Jurkat, Clone E6-1 (cell line): ENCODE measurements around the gene CCDC196.
"Not testable (repeated sequence)": the region's sequence is repeated elsewhere in the genome, so short reads cannot be mapped to it uniquely, and the experiment has no call there.

Source experiments
- DNase-seq: peaks from one replicate; pipeline ENCODE4 v3.0.0-alpha.2; 2011; ENCODE audit warnings: low read depth, low spot score
- H3K4me3 ChIP-seq: 2 replicates; pipeline ENCODE4 v1.5.1; 2011; ENCODE audit warnings: mild to moderate bottlenecking, low read length, control low read depth, moderate library complexity

CCDC196 gene

GRCh38 chr14:66490143-66491111, 4.3 kb downstream of the CCDC196 start:
- no peak overlapping the region for H3K4me3 ChIP-seq

GRCh38 chr14:66493750-66494149, 7.6 kb downstream of the CCDC196 start:
- H3K4me3 ChIP-seq: no peak overlapping the region
- DNase-seq: no peak

More at GRCh38 chr14:66490143-66491111, 4.3 kb downstream of the CCDC196 start:
- no peak for DNase-seq

GRCh38 chr14:66495218-66496098, 9.3 kb downstream of the CCDC196 start:
- peak overlapping the region; percentile 22 for H3K4me3 ChIP-seq
- DNase-seq: peak; percentile 80

GRCh38 chr14:66496188-66496807, 10.1 kb downstream of the CCDC196 start:
- peak overlapping the region; percentile 22 for H3K4me3 ChIP-seq
- no peak for DNase-seq

GRCh38 chr14:66496911-66497310, 10.7 kb downstream of the CCDC196 start:
- peak; percentile 80 for DNase-seq
- H3K4me3 ChIP-seq: peak overlapping the region; percentile 22; the same call in 1 of the 2 replicates

GRCh38 chr14:66498311-66498710, 12.1 kb downstream of the CCDC196 start:
- no peak for DNase-seq
- no peak overlapping the region for H3K4me3 ChIP-seq

GRCh38 chr14:66501592-66501991, 15.4 kb downstream of the CCDC196 start:
- no peak overlapping the region for H3K4me3 ChIP-seq
- no peak for DNase-seq

GRCh38 chr14:66502836-66503235, 16.7 kb downstream of the CCDC196 start:
- DNase-seq, H3K4me3 ChIP-seq: not testable (repeated sequence)

GRCh38 chr14:66503532-66503931, 17.4 kb downstream of the CCDC196 start:
- DNase-seq: no peak
- H3K4me3 ChIP-seq: no peak overlapping the region

- peak; percentile 45 for DNase-seq
- H3K4me3 ChIP-seq: peak overlapping the region; percentile 96
Measured at GRCh38 chr14:66507181-66507721, 21.1 kb downstream of the CCDC196 start.

- peak; percentile 97 for DNase-seq
- peak within 1 kb of the TSS; percentile 96 for H3K4me3 ChIP-seq
Measured at GRCh38 chr14:66507722-66508546, 21.8 kb downstream of the CCDC196 start, which contains the start of gene GPHN. TSS of gene GPHN (plus strand) at chr14:66508147.

- peak overlapping the region; percentile 96 for H3K4me3 ChIP-seq
- no peak for DNase-seq
Measured at GRCh38 chr14:66508547-66508845, 22.3 kb downstream of the CCDC196 start.

- peak overlapping the region; percentile 96 for H3K4me3 ChIP-seq
- no peak for DNase-seq
Measured at GRCh38 chr14:66508846-66509621, 22.9 kb downstream of the CCDC196 start.

- H3K4me3 ChIP-seq: no peak overlapping the region
- no peak for DNase-seq
Measured at GRCh38 chr14:66509874-66510273, 23.7 kb downstream of the CCDC196 start.

GRCh38 chr14:66511849-66512248, 25.7 kb downstream of the CCDC196 start:
- H3K4me3 ChIP-seq: no peak overlapping the region
- DNase-seq: peak; percentile 41

- no peak for DNase-seq
- H3K4me3 ChIP-seq: no peak overlapping the region
Measured at GRCh38 chr14:66514213-66514612, 28.0 kb downstream of the CCDC196 start.

GRCh38 chr14:66530526-66530925, 44.4 kb downstream of the CCDC196 start:
- DNase-seq: no peak

GRCh38 chr14:66539034-66539433, 52.9 kb downstream of the CCDC196 start:
- peak; percentile 27 for DNase-seq

More at GRCh38 chr14:66530526-66530925, 44.4 kb downstream of the CCDC196 start:
- H3K4me3 ChIP-seq: no peak overlapping the region

More at GRCh38 chr14:66539034-66539433, 52.9 kb downstream of the CCDC196 start:
- H3K4me3 ChIP-seq: no peak overlapping the region
